HCT116 (cell line): ENCODE data around the gene CUL4A. TPM values are rescaled to one million over a fixed set of nuclear protein-coding genes. Genes with fewer than 3 reads are reported as not detected.

Experiments used
- ATAC-seq: fragments of 200-7000 bp; cut with Tn5 transposase; 2 replicates; pipeline ENCODE4 v1.9.1; 2020; ENCODE audit warnings: mild to moderate bottlenecking, moderate library complexity
- BruUV-seq: library from RNA; stranded (reverse); fragments of 400-500 nt; replicated peaks from 2 replicates; lab custom pipeline; 2021; lab: Mats Ljungman, UMichigan
- CTCF ChIA-PET: fragments of 300-600 bp; sonication (Branson Sonifier 250); formaldehyde crosslinking; loops from one replicate; lab custom pipeline; 2021; ENCODE audit warnings: antibody characterized with exemption; lab: Charles Lee
- POLR2A ChIA-PET: fragments of 300-600, 350-600 bp; sonication (Branson Sonifier 250); formaldehyde crosslinking; loops from one replicate; lab custom pipeline; 2021; ENCODE audit warnings: antibody characterized with exemption; lab: Charles Lee
- RAD21 ChIA-PET, 2 experiments: fragments of 300-600 bp; sonication (Branson Sonifier 250); formaldehyde crosslinking; loops; one replicate each; lab custom pipeline; 2023; ENCODE audit warnings: low total read pairs in 2 of 2; ENCODE audit not compliant: uncharacterized antibody in 2 of 2, unreplicated experiment in 2 of 2, low non-redundant PET in 1 of 2; lab: Charles Lee
- DNase-seq: peaks from one replicate; pipeline ENCODE4 v3.0.0-alpha.2; 2010; ENCODE audit warnings: low read depth, low spot score
- H2AFZ ChIP-seq: fragments of 200-600 bp; shearing (Covaris generic), sonication (generic); 2 replicates; pipeline ENCODE4 v1.6.1; 2017; ENCODE audit warnings: low read depth, mixed run types, mixed read lengths, antibody characterized with exemption, low read length; ENCODE audit not compliant: poor library complexity, severe bottlenecking
- H3K27ac ChIP-seq: 2 replicates; pipeline ENCODE4 v1.5.1; 2012; ENCODE audit warnings: low read depth, low read length
- H3K27me3 ChIP-seq: fragments of 200-600 bp; sonication (generic); 2 replicates; pipeline ENCODE4 v1.6.1; 2016; ENCODE audit warnings: mixed run types, low read length, mixed read lengths; ENCODE audit not compliant: insufficient read depth
- H3K36me3 ChIP-seq, 2 experiments: fragments of 200-500 bp in 1 of 2; fragments of 200-600 bp in 1 of 2; sonication (Bioruptor generic) in 1 of 2; sonication (generic) in 1 of 2; 2 replicates each; pipeline versions ENCODE4 v1.5.1 to v1.6.1; 2014 to 2016; ENCODE audit warnings: low read length in 2 of 2, inconsistent platforms in 1 of 2, mixed read lengths in 1 of 2, mixed run types in 1 of 2; ENCODE audit not compliant: insufficient read depth in 2 of 2, control insufficient read depth in 1 of 2
- H3K4me1 ChIP-seq, 2 experiments: fragments of 200-600 bp in 1 of 2; sonication (generic) in 1 of 2; 2 replicates each; pipeline versions ENCODE4 v1.5.1 to v1.6.1; 2012 to 2017; ENCODE audit warnings: low read length in 2 of 2, inconsistent platforms in 1 of 2, mild to moderate bottlenecking in 1 of 2, mixed read lengths in 1 of 2, mixed run types in 1 of 2, moderate library complexity in 1 of 2; ENCODE audit not compliant: insufficient read depth in 2 of 2, control insufficient read depth in 1 of 2
- H3K4me2 ChIP-seq: fragments of 200-600 bp; sonication (generic); 2 replicates; pipeline ENCODE4 v1.6.1; 2017; ENCODE audit warnings: mixed run types, low read length, mixed read lengths
- H3K4me3 ChIP-seq, 2 experiments: fragments of 200-600 bp in 1 of 2; sonication (generic) in 1 of 2; replicated peaks in 1 of 2; 2 replicates each; pipeline ENCODE4 v1.5.1; 2011 to 2016; ENCODE audit warnings: low read length in 2 of 2, control low read depth in 1 of 2, low read depth in 1 of 2, mild to moderate bottlenecking in 1 of 2, mixed read lengths in 1 of 2, mixed run types in 1 of 2
- H3K79me2 ChIP-seq: fragments of 200-600 bp; sonication (generic); 2 replicates; pipeline ENCODE4 v1.6.1; 2017; ENCODE audit warnings: mild to moderate bottlenecking, mixed run types, low read length, moderate library complexity, mixed read lengths; ENCODE audit not compliant: insufficient read depth
- H3K9ac ChIP-seq: fragments of 200-600 bp; sonication (generic); 2 replicates; pipeline ENCODE4 v1.6.1; 2016; ENCODE audit warnings: low read length, mixed read lengths
- H3K9me2 ChIP-seq: fragments of 200-600 bp; sonication (generic), shearing (Covaris generic); 2 replicates; pipeline ENCODE4 v1.6.1; 2017; ENCODE audit warnings: mixed run types, mild to moderate bottlenecking, moderate library complexity; ENCODE audit not compliant: insufficient read depth
- H3K9me3 ChIP-seq, 2 experiments: fragments of 200-500 bp in 1 of 2; fragments of 200-600 bp in 1 of 2; sonication (Bioruptor generic) in 1 of 2; sonication (generic) in 1 of 2; 2 replicates each; pipeline ENCODE4 v1.6.1; 2014 to 2017; ENCODE audit warnings: low read length in 2 of 2, mixed read lengths in 2 of 2, inconsistent platforms in 1 of 2, low read depth in 1 of 2, mild to moderate bottlenecking in 1 of 2, mixed run types in 1 of 2, moderate library complexity in 1 of 2; ENCODE audit not compliant: control insufficient read depth in 1 of 2, insufficient read depth in 1 of 2
- H4K20me1 ChIP-seq: fragments of 200-600 bp; sonication (generic), shearing (Covaris generic); 2 replicates; pipeline ENCODE4 v1.6.1; 2017; ENCODE audit warnings: mixed run types, mild to moderate bottlenecking, moderate library complexity; ENCODE audit not compliant: insufficient read depth
- CEBPB ChIP-seq: IDR thresholded peaks from 2 replicates; pipeline ENCODE4 v1.6.1; 2012; ENCODE audit warnings: low read depth
- CTCF ChIP-seq, 3 experiments: fragments of 200-600 bp in 1 of 3; sonication (generic) in 1 of 3; IDR thresholded peaks in 2 of 3; conservative IDR thresholded peaks in 1 of 3; 2 replicates each; pipeline ENCODE4 v1.5.1; 2012 to 2017; ENCODE audit warnings: low read depth in 2 of 3, low read length in 2 of 3, antibody characterized with exemption in 1 of 3, borderline replicate concordance in 1 of 3, control low read depth in 1 of 3, mild to moderate bottlenecking in 1 of 3, mixed read lengths in 1 of 3, mixed run types in 1 of 3, moderate library complexity in 1 of 3; ENCODE audit not compliant: insufficient read depth in 1 of 3
- FOSL1 ChIP-seq: IDR thresholded peaks from 2 replicates; pipeline ENCODE4 v1.6.1; 2012; ENCODE audit warnings: low read depth
- POLR2A ChIP-seq: IDR thresholded peaks from 2 replicates; pipeline ENCODE4 v1.7.0; 2011; ENCODE audit warnings: borderline replicate concordance; ENCODE audit not compliant: insufficient read depth, insufficient read length; ENCODE audit errors: extremely low read depth
- SP1 ChIP-seq: IDR thresholded peaks from 2 replicates; pipeline ENCODE4 v1.6.1; 2012; ENCODE audit warnings: low read depth
- SRF ChIP-seq: IDR thresholded peaks from 2 replicates; pipeline ENCODE4 v1.6.1; 2012; ENCODE audit warnings: low read depth
- YY1 ChIP-seq: IDR thresholded peaks from 2 replicates; pipeline ENCODE4 v1.6.1; 2011; ENCODE audit warnings: low read length, low read depth, moderate library complexity, mild to moderate bottlenecking; ENCODE audit not compliant: insufficient replicate concordance; ENCODE audit errors: extremely low read depth
- ZBTB33 ChIP-seq: IDR thresholded peaks from 2 replicates; pipeline ENCODE4 v1.6.1; 2011; ENCODE audit warnings: mild to moderate bottlenecking, low read length, moderate library complexity; ENCODE audit not compliant: insufficient replicate concordance; ENCODE audit errors: extremely low read depth
- intact Hi-C: fragments of 100-400 bp; cut with micrococcal nuclease; formaldehyde crosslinking; loops from 2 replicates; pipeline ENCODE4 v1.10.0; 2022
- total RNA-seq: library from RNA; stranded (reverse); gene quantifications from one replicate; pipeline ENCODE4 v1.2.1, GENCODE V29; 2021; ENCODE audit not compliant: unreplicated experiment

The CUL4A gene
- total RNA-seq, 1 experiment from 2014 or later: 76.5 TPM

GRCh38 chr13:113187263-113187669 lies 22.1 kb upstream of the CUL4A start (continued):
- TF ChIP-seq ZBTB33: peak; percentile 28
- TF ChIP-seq CEBPB: peak; percentile 71
- peak; percentile 100 for TF ChIP-seq FOSL1

GRCh38 chr13:113187883-113188665 lies 21.3 kb upstream of the CUL4A start:
- intact Hi-C loops: no loop called here
- Histone ChIP-seq H3K4me1 (peaks cover 21 to 30% of the 10 kb centered on the region in 2 experiments), H3K4me3 (no peak overlapping the region), H3K27me3 (no peaks in the 10 kb centered on the region), H2AFZ (no peak overlapping the region), H3K9me2 (no peaks in the 10 kb centered on the region), H3K9ac (peak overlapping the region; percentile 13; the same call in 1 of the 2 replicates), H3K4me2 (peak overlapping the region; percentile 78), H3K79me2 (peaks cover 48% of the 10 kb centered on the region), H3K36me3 (peaks cover 35 to 61% of the 10 kb centered on the region in 2 experiments), H4K20me1 (no peaks in the 10 kb centered on the region; the same call in 1 of the 2 replicates), H3K27ac (peak overlapping the region; percentile 65), H3K9me3 (no peaks in the 10 kb centered on the region)
- ATAC-seq: no peak
- POLR2A ChIA-PET: interaction anchor here (1.6 kb wide), 1 partner anchor 21 kb away, joined by 7 read pairs; the partner anchor contains the start of genes CUL4A and PCID2
- BruUV-seq: no TSS peak
- TF ChIP-seq YY1: no peak
- TF ChIP-seq SRF: no peak
- no peak for TF ChIP-seq SP1
- no peak for TF ChIP-seq POLR2A
- TF ChIP-seq CTCF (IDR thresholded peaks at IDR 0.05 in 2 of 3, conservative IDR thresholded peaks at IDR 0.05 in 1 of 3; ENCODE audit: borderline replicate concordance in 1 of 3, insufficient read depth in 1 of 3, low read depth in 2 of 3, low read length in 2 of 3): no peak
- DNase-seq: no peak
- CTCF ChIA-PET: no interaction called here
- RAD21 ChIA-PET: no interaction called here
